SU-DHL-6 (cell line): Measurements from ENCODE around the gene ARL8B.

Experiments used
- EZH2phosphoT487 ChIP-seq: fragments of 200-600 bp; sonication (generic), shearing (Covaris generic); conservative IDR thresholded peaks from 2 replicates; pipeline ENCODE4 v1.6.1; 2018; ENCODE audit warnings: mild to moderate bottlenecking, antibody characterized with exemption, low read length, moderate library complexity, mixed read lengths
- TF ChIP-seq, protein P1 (sequence below): fragments of 200-600 bp; sonication (generic); IDR thresholded peaks from one replicate; pipeline ENCODE4 v1.5.1; 2017; ENCODE audit warnings: antibody characterized with exemption, mild to moderate bottlenecking, low read length, moderate library complexity; ENCODE audit not compliant: insufficient read depth, poor library complexity, severe bottlenecking

DNA sequence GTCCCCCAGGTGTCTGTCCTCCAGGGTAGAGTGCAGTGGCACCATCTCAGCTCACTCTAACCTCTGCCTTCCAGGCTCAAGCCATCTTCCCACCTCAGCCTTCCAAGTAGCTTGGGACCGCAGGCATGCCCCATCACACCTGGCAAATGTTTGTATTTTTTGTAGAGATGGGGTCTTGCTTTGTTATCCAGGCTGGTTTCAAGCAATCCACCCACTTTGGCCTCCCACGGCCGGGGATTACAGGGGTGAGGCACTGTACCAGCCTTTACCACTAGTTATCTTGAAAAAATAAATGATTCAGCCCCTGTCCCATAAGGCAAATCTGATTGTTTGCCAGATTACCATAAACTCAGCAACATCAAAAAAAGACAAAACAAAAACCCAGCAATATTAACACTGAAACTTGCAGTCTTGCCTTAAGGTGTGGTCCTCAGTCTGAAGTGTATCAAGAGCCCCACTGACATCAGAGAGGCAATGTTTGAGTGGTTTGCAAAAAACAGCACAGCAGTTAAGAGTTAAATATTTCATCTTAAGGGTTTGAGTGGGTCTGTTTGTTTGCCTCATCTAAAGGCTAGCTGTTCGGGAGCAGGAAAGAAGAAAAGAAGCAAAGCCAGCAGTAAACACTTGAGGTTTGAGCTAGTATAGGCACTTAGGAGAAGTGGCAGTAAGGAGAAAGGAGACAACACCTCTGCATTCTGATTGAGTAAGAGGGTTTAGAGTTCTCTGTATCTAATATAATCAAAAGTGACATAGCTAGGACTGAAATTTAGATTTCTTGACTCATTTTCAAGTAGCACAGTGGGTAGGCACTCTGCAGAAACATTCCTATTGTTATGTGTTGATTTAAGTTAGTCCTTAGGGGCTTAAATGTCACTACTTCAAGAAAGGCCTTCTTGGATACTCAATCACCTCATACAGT, 39.1 kb downstream of the ARL8B start:
- TF ChIP-seq, protein P1, sequence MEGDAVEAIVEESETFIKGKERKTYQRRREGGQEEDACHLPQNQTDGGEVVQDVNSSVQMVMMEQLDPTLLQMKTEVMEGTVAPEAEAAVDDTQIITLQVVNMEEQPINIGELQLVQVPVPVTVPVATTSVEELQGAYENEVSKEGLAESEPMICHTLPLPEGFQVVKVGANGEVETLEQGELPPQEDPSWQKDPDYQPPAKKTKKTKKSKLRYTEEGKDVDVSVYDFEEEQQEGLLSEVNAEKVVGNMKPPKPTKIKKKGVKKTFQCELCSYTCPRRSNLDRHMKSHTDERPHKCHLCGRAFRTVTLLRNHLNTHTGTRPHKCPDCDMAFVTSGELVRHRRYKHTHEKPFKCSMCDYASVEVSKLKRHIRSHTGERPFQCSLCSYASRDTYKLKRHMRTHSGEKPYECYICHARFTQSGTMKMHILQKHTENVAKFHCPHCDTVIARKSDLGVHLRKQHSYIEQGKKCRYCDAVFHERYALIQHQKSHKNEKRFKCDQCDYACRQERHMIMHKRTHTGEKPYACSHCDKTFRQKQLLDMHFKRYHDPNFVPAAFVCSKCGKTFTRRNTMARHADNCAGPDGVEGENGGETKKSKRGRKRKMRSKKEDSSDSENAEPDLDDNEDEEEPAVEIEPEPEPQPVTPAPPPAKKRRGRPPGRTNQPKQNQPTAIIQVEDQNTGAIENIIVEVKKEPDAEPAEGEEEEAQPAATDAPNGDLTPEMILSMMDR: no peak
- no peak for TF ChIP-seq EZH2phosphoT487
